ENCODE data around the gene CTNND2. TPM values are rescaled to one million over a fixed set of nuclear protein-coding genes. Genes with fewer than 3 reads are reported as not detected.

CTNND2 gene
- total RNA-seq, 2 experiments from 2014 or later: not detected

GRCh38 chr5:11514705-11515432 lies 389.4 kb downstream of the CTNND2 start:
- Mint-ChIP-seq H3K4me1 (ENCODE audit: low read depth) (no peaks in the 10 kb centered on the region), H3K27me3 (no peaks in the 10 kb centered on the region), H3K36me3 (ENCODE audit: low read depth) (no peaks in the 10 kb centered on the region), H3K4me3 (no peak overlapping the region), H3K9me3 (no peaks in the 10 kb centered on the region), H3K27ac (no peak overlapping the region)
- DNase-seq: no peak
- ChIA-PET CTCF (interaction anchor here (0.7 kb wide), 1 partner anchor 508 kb away, joined by 3 read pairs; no protein-coding TSS in a partner anchor), POLR2A (no interaction called here)
- intact Hi-C loops (cut with micrococcal nuclease): no loop called here
- no peak for ATAC-seq
- TF ChIP-seq, protein P1, sequence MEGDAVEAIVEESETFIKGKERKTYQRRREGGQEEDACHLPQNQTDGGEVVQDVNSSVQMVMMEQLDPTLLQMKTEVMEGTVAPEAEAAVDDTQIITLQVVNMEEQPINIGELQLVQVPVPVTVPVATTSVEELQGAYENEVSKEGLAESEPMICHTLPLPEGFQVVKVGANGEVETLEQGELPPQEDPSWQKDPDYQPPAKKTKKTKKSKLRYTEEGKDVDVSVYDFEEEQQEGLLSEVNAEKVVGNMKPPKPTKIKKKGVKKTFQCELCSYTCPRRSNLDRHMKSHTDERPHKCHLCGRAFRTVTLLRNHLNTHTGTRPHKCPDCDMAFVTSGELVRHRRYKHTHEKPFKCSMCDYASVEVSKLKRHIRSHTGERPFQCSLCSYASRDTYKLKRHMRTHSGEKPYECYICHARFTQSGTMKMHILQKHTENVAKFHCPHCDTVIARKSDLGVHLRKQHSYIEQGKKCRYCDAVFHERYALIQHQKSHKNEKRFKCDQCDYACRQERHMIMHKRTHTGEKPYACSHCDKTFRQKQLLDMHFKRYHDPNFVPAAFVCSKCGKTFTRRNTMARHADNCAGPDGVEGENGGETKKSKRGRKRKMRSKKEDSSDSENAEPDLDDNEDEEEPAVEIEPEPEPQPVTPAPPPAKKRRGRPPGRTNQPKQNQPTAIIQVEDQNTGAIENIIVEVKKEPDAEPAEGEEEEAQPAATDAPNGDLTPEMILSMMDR (IDR thresholded peaks at IDR 0.05): no peak

DNA sequence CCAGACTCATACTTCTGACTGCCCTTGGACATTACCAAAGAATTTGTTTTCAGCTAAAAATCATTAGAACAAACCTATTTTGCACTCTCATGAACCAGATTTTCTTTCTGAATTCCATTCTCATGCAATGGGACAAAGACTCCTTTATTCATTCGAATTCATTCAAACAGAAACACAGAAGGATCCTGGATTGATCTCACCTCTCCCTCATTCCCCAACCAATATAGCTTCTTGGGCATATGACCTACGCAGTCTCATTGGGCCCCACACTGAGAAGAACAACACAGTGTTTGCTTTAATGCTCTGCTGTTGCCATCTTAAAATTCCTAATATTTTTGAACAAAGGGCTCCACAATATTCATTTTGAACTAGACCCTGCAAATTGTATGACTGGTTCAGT lies 392.4 kb downstream of the CTNND2 start:
- no peak overlapping the region for H3K27ac Mint-ChIP-seq

GRCh38 chr5:11510889-11511288 lies 393.4 kb downstream of the CTNND2 start:
- ATAC-seq (no peak), DNase-seq (no peak)
- Mint-ChIP-seq H3K27me3 (no peaks in the 10 kb centered on the region), H3K36me3 (ENCODE audit: low read depth) (no peaks in the 10 kb centered on the region), H3K9me3 (no peaks in the 10 kb centered on the region), H3K4me1 (ENCODE audit: low read depth) (no peaks in the 10 kb centered on the region), H3K4me3 (no peak overlapping the region), H3K27ac (no peak overlapping the region)
- ChIA-PET CTCF (no interaction called here), POLR2A (no interaction called here)
- intact Hi-C loops (cut with micrococcal nuclease): no loop called here
- TF ChIP-seq, protein P1 (IDR thresholded peaks at IDR 0.05): no peak

More for the DNA sequence above, 392.4 kb downstream of the CTNND2 start:
- intact Hi-C loops (cut with micrococcal nuclease): no loop called here
- Mint-ChIP-seq H3K4me1 (ENCODE audit: low read depth) (no peaks in the 10 kb centered on the region), H3K27me3 (no peaks in the 10 kb centered on the region), H3K9me3 (no peaks in the 10 kb centered on the region), H3K36me3 (ENCODE audit: low read depth) (no peaks in the 10 kb centered on the region), H3K4me3 (no peak overlapping the region)
- ATAC-seq: no peak
- ChIA-PET POLR2A (no interaction called here), CTCF (interaction anchor here (0.6 kb wide), 1 partner anchor 234 kb away, joined by 3 read pairs; no protein-coding TSS in a partner anchor)
- no peak for DNase-seq
- TF ChIP-seq, protein P1 (IDR thresholded peaks at IDR 0.05): no peak

DNA sequence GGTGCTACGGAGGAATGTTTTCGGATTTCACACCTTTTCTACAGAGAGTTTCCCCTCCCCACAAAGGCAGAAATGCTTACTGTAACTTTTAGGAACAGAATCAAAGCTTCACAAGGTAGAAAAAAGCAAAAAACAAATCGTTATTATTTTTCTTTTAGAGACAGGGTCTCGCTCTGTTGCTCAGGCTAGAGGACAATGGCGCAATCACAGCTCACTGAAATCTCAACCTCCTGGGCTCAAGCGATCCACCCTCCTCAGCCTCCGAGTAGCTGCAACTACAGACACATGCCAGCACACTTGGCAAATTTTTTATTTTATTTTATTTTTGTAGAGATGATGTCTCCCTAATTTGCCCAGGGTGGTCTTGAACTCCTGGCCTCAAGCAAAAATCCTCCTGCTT lies 394.5 kb downstream of the CTNND2 start:
- intact Hi-C loops (cut with micrococcal nuclease): no loop called here
- no peak overlapping the region for H3K27ac Mint-ChIP-seq
- H3K27me3 Mint-ChIP-seq: no peaks in the 10 kb centered on the region
- ChIA-PET POLR2A (no interaction called here), CTCF (no interaction called here)
- ATAC-seq (no peak), DNase-seq (no peak)
- H3K4me1 Mint-ChIP-seq (ENCODE audit: low read depth): no peaks in the 10 kb centered on the region
- no peak overlapping the region for H3K4me3 Mint-ChIP-seq
- H3K36me3 Mint-ChIP-seq (ENCODE audit: low read depth): no peaks in the 10 kb centered on the region
- TF ChIP-seq, protein P1 (IDR thresholded peaks at IDR 0.05): no peak
- H3K9me3 Mint-ChIP-seq: no peaks in the 10 kb centered on the region

DNA sequence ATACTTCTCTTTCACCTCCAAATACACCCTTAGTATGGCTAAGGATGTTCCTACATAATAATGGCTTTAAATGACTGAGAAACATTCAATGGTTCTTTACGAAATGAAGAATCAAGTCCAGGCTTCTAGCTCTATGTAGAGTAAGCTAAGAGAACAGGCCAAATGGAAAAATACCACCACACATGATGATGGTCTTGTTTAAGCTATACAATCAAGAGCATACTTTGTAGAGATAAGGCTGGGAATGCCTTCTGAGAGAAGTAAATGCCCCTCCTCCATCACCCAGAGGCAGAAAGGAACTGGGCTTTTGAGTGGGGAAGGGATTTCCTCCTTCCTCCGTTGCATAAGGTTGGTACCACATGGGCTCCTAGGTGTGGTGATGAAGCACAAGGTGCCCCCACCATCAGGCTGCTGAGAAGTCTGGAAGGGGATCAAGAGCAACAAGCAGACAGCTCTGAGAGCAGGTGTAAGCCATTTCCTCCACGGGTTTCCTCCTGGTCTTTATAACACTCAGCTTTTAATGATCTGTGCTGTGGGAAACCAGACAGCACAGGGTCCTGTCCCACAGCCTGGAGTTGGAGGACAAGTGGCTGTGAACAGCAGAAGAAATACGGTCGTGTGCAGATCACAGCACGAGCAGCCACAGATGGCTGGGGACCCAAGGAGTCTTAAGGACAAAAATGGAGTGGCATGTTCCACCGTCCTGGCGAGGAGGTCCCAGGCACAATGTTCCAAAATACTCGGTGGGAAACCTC lies 396.9 kb downstream of the CTNND2 start:
- H3K9me3 Mint-ChIP-seq: no peaks in the 10 kb centered on the region
- CTCF ChIA-PET: no interaction called here

More for the DNA sequence above, 396.9 kb downstream of the CTNND2 start:
- intact Hi-C loops (cut with micrococcal nuclease): no loop called here
- Mint-ChIP-seq H3K4me1 (ENCODE audit: low read depth) (no peaks in the 10 kb centered on the region), H3K36me3 (ENCODE audit: low read depth) (no peaks in the 10 kb centered on the region), H3K4me3 (no peak overlapping the region), H3K27me3 (no peaks in the 10 kb centered on the region), H3K27ac (no peak overlapping the region)
- TF ChIP-seq, protein P1 (IDR thresholded peaks at IDR 0.05): no peak
- no peak for DNase-seq
- POLR2A ChIA-PET: no interaction called here
- ATAC-seq: no peak

All from activated CD8-positive, alpha-beta T cell treated with anti-CD3 and anti-CD28 coated beads for 36 hours (primary cell).